Astrocyte (in vitro differentiated cells and primary cell): ENCODE measurements around the gene LGALSL.

Experiments
- CTCF ChIP-seq: IDR thresholded peaks from 2 replicates; pipeline ENCODE4 v1.5.1; 2011; ENCODE audit warnings: low read depth, mild to moderate bottlenecking, inconsistent platforms, low read length, moderate library complexity; ENCODE audit not compliant: insufficient read depth
- EZH2 ChIP-seq: IDR thresholded peaks from 2 replicates; pipeline ENCODE4 v1.6.1; 2012; ENCODE audit warnings: mild to moderate bottlenecking, low read length, inconsistent platforms; ENCODE audit not compliant: insufficient read depth

- TF ChIP-seq CTCF = no peak
- TF ChIP-seq EZH2 = no peak
These were observed 36.3 kb upstream of the LGALSL start for GRCh38 chr2:64417624-64418023.
